Parathyroid adenoma (tissue), 2 donors: ENCODE measurements around the gene LAMC3.

Experiments used
- H2AFZ ChIP-seq: fragments of 300-600 bp; sonication (generic); one replicate; pipeline ENCODE4 v1.7.0; 2017; ENCODE audit warnings: antibody characterized with exemption, mild to moderate bottlenecking
- H3K27ac ChIP-seq: fragments of 300-600 bp; sonication (generic); one replicate; pipeline ENCODE4 v1.7.0; 2017
- H3K27me3 ChIP-seq: fragments of 300-600 bp; sonication (generic); one replicate; pipeline ENCODE4 v1.7.0; 2017; ENCODE audit warnings: low read length; ENCODE audit not compliant: control insufficient read depth, insufficient read depth
- H3K36me3 ChIP-seq: fragments of 300-600 bp; sonication (generic); one replicate; pipeline ENCODE4 v1.7.0; 2017; ENCODE audit warnings: low read length; ENCODE audit not compliant: control insufficient read depth, insufficient read depth
- H3K4me1 ChIP-seq: fragments of 300-600 bp; sonication (generic); one replicate; pipeline ENCODE4 v1.7.0; 2017; ENCODE audit warnings: control low read depth
- H3K4me2 ChIP-seq: fragments of 300-600 bp; sonication (generic); one replicate; pipeline ENCODE4 v1.7.0; 2017; ENCODE audit warnings: low read length
- H3K4me3 ChIP-seq: fragments of 300-600 bp; sonication (generic); one replicate; pipeline ENCODE4 v1.7.0; 2017; ENCODE audit warnings: low read depth, low read length
- H3K79me2 ChIP-seq: fragments of 300-600 bp; sonication (generic); one replicate; pipeline ENCODE4 v1.7.0; 2017; ENCODE audit warnings: control low read depth
- H3K9ac ChIP-seq: fragments of 300-600 bp; sonication (generic); one replicate; pipeline ENCODE4 v1.7.0; 2017; ENCODE audit warnings: mild to moderate bottlenecking
- H3K9me3 ChIP-seq: fragments of 300-600 bp; sonication (generic); one replicate; pipeline ENCODE4 v1.7.0; 2017; ENCODE audit warnings: low read length; ENCODE audit not compliant: control insufficient read depth
- CTCF ChIP-seq: fragments of 300-600 bp; sonication (generic); IDR thresholded peaks from one replicate; pipeline ENCODE4 v1.7.0; 2017; ENCODE audit warnings: antibody characterized with exemption, mild to moderate bottlenecking
- donor health status: primary hyperparathyroidism.

Gene LAMC3

GRCh38 chr9:131037335-131038255 lies 28.6 kb downstream of the LAMC3 start:
- Histone ChIP-seq H3K36me3 (no peaks in the 10 kb centered on the region), H3K9me3 (no peaks in the 10 kb centered on the region), H3K27me3 (no peaks in the 10 kb centered on the region), H3K4me3 (no peak overlapping the region), H2AFZ (no peak overlapping the region), H3K9ac (no peak overlapping the region), H3K79me2 (no peaks in the 10 kb centered on the region), H3K4me2 (no peak overlapping the region), H3K27ac (no peak overlapping the region), H3K4me1 (no peaks in the 10 kb centered on the region)
- no peak for TF ChIP-seq CTCF

GRCh38 chr9:131038256-131039128 lies 29.5 kb downstream of the LAMC3 start:
- Histone ChIP-seq H3K4me1 (no peaks in the 10 kb centered on the region), H3K9me3 (no peaks in the 10 kb centered on the region), H3K36me3 (no peaks in the 10 kb centered on the region), H3K27ac (no peak overlapping the region), H3K4me3 (no peak overlapping the region), H2AFZ (no peak overlapping the region), H3K79me2 (no peaks in the 10 kb centered on the region), H3K9ac (no peak overlapping the region), H3K4me2 (no peak overlapping the region), H3K27me3 (no peaks in the 10 kb centered on the region)
- TF ChIP-seq CTCF = no peak

GRCh38 chr9:131039129-131039954 lies 30.4 kb downstream of the LAMC3 start:
- Histone ChIP-seq H3K9me3 (no peaks in the 10 kb centered on the region), H2AFZ (no peak overlapping the region), H3K4me2 (no peak overlapping the region), H3K27me3 (no peaks in the 10 kb centered on the region), H3K27ac (no peak overlapping the region), H3K79me2 (no peaks in the 10 kb centered on the region), H3K4me1 (no peaks in the 10 kb centered on the region), H3K9ac (no peak overlapping the region), H3K36me3 (no peaks in the 10 kb centered on the region), H3K4me3 (no peak overlapping the region)
- no peak for TF ChIP-seq CTCF

- no peak for TF ChIP-seq CTCF
- H3K9ac ChIP-seq = no peak overlapping the region
- no peaks in the 10 kb centered on the region for H3K79me2 ChIP-seq
- no peaks in the 10 kb centered on the region for H3K36me3 ChIP-seq
- H3K4me1 ChIP-seq = no peaks in the 10 kb centered on the region
- no peaks in the 10 kb centered on the region for H3K27me3 ChIP-seq
- no peak overlapping the region for H3K4me3 ChIP-seq
- no peaks in the 10 kb centered on the region for H3K9me3 ChIP-seq
- no peak overlapping the region for H3K27ac ChIP-seq
- no peak overlapping the region for H3K4me2 ChIP-seq
- no peak overlapping the region for H2AFZ ChIP-seq
Measured at GRCh38 chr9:131042666-131043065, 33.7 kb downstream of the LAMC3 start.
